ENCODE measurements around the gene TAL2. TPM values are rescaled to one million over a fixed set of nuclear protein-coding genes. Genes with fewer than 3 reads are reported as not detected.

Gene TAL2
- total and polyA plus RNA-seq, 10 of the 15 experiments (the other 5 are each of a cell fraction or from before 2014, with no cell fraction given), result 0.16 to 0.51 (median 0.34) TPM; not detected in 1

DNA sequence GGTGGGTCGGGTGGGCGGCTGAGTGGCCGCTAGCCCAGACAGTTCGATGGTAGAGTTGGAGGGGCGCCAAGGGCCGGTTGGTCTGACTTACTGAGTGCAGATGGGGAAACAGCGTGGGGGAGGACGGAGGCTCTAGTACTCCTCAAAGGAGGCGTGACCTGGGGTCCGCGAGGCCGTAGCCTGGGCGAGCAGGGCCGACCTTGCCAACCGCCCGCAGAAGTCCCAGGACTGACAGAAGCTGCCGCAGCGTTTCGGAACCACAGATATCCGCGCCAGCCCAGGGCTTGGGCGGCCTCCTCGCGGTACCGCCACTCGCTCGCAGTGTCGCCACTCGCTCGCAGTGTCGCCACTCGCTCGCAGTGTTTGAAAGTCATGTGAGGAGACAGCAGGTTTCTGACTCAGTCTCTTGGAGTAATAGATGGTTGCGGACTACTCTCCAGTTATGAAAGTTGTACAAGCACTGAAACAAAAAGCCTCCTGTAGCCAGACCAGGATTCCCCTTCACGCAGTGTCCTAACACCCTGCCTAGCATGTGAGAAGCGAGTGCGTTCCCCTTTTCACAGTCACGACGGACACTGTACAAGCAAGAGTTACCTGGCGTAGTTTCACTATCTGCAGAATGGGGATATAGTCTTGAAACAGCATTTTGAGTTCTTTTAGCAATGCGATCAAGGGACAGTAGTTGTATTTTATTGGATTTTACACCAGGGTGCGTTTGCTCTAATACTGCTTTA is 32.8 kb downstream of the TAL2 start (continued):
- TF ChIP-seq, protein P1, sequence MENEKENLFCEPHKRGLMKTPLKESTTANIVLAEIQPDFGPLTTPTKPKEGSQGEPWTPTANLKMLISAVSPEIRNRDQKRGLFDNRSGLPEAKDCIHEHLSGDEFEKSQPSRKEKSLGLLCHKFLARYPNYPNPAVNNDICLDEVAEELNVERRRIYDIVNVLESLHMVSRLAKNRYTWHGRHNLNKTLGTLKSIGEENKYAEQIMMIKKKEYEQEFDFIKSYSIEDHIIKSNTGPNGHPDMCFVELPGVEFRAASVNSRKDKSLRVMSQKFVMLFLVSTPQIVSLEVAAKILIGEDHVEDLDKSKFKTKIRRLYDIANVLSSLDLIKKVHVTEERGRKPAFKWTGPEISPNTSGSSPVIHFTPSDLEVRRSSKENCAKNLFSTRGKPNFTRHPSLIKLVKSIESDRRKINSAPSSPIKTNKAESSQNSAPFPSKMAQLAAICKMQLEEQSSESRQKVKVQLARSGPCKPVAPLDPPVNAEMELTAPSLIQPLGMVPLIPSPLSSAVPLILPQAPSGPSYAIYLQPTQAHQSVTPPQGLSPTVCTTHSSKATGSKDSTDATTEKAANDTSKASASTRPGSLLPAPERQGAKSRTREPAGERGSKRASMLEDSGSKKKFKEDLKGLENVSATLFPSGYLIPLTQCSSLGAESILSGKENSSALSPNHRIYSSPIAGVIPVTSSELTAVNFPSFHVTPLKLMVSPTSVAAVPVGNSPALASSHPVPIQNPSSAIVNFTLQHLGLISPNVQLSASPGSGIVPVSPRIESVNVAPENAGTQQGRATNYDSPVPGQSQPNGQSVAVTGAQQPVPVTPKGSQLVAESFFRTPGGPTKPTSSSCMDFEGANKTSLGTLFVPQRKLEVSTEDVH (IDR thresholded peaks at IDR 0.05; ENCODE audit: low read depth, partially characterized antibody), result no peak
- TF ChIP-seq, protein P2, sequence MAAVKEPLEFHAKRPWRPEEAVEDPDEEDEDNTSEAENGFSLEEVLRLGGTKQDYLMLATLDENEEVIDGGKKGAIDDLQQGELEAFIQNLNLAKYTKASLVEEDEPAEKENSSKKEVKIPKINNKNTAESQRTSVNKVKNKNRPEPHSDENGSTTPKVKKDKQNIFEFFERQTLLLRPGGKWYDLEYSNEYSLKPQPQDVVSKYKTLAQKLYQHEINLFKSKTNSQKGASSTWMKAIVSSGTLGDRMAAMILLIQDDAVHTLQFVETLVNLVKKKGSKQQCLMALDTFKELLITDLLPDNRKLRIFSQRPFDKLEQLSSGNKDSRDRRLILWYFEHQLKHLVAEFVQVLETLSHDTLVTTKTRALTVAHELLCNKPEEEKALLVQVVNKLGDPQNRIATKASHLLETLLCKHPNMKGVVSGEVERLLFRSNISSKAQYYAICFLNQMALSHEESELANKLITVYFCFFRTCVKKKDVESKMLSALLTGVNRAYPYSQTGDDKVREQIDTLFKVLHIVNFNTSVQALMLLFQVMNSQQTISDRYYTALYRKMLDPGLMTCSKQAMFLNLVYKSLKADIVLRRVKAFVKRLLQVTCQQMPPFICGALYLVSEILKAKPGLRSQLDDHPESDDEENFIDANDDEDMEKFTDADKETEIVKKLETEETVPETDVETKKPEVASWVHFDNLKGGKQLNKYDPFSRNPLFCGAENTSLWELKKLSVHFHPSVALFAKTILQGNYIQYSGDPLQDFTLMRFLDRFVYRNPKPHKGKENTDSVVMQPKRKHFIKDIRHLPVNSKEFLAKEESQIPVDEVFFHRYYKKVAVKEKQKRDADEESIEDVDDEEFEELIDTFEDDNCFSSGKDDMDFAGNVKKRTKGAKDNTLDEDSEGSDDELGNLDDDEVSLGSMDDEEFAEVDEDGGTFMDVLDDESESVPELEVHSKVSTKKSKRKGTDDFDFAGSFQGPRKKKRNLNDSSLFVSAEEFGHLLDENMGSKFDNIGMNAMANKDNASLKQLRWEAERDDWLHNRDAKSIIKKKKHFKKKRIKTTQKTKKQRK (IDR thresholded peaks at IDR 0.05; ENCODE audit: low read depth, low read length), result no peak
- no peak for TF ChIP-seq RCOR1 (conservative IDR thresholded peaks at IDR 0.05; ENCODE audit: low read depth, low read length)
- TF ChIP-seq NBN (IDR thresholded peaks at IDR 0.05), result no peak
- TF ChIP-seq, protein P3, sequence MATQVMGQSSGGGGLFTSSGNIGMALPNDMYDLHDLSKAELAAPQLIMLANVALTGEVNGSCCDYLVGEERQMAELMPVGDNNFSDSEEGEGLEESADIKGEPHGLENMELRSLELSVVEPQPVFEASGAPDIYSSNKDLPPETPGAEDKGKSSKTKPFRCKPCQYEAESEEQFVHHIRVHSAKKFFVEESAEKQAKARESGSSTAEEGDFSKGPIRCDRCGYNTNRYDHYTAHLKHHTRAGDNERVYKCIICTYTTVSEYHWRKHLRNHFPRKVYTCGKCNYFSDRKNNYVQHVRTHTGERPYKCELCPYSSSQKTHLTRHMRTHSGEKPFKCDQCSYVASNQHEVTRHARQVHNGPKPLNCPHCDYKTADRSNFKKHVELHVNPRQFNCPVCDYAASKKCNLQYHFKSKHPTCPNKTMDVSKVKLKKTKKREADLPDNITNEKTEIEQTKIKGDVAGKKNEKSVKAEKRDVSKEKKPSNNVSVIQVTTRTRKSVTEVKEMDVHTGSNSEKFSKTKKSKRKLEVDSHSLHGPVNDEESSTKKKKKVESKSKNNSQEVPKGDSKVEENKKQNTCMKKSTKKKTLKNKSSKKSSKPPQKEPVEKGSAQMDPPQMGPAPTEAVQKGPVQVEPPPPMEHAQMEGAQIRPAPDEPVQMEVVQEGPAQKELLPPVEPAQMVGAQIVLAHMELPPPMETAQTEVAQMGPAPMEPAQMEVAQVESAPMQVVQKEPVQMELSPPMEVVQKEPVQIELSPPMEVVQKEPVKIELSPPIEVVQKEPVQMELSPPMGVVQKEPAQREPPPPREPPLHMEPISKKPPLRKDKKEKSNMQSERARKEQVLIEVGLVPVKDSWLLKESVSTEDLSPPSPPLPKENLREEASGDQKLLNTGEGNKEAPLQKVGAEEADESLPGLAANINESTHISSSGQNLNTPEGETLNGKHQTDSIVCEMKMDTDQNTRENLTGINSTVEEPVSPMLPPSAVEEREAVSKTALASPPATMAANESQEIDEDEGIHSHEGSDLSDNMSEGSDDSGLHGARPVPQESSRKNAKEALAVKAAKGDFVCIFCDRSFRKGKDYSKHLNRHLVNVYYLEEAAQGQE (IDR thresholded peaks at IDR 0.05; ENCODE audit: low read depth, low read length), result no peak
- no peak for TF ChIP-seq TBL1XR1 (IDR thresholded peaks at IDR 0.05; ENCODE audit: low read depth, low read length)
- TF ChIP-seq SPI1 (IDR thresholded peaks at IDR 0.05; ENCODE audit: borderline replicate concordance, insufficient read depth, low read depth, low read length), result peak; percentile 55; the same call in 1 of the 2 replicates
- no peak for TF ChIP-seq TCF3 (IDR thresholded peaks at IDR 0.05; ENCODE audit: borderline replicate concordance, insufficient read depth, low read depth, low read length)
- no peak for TF ChIP-seq EP300 (IDR thresholded peaks at IDR 0.05; ENCODE audit: borderline replicate concordance in 1 of 2, control insufficient read depth in 1 of 2, low read depth in 2 of 2, low read length in 2 of 2)
- TF ChIP-seq, protein P4, sequence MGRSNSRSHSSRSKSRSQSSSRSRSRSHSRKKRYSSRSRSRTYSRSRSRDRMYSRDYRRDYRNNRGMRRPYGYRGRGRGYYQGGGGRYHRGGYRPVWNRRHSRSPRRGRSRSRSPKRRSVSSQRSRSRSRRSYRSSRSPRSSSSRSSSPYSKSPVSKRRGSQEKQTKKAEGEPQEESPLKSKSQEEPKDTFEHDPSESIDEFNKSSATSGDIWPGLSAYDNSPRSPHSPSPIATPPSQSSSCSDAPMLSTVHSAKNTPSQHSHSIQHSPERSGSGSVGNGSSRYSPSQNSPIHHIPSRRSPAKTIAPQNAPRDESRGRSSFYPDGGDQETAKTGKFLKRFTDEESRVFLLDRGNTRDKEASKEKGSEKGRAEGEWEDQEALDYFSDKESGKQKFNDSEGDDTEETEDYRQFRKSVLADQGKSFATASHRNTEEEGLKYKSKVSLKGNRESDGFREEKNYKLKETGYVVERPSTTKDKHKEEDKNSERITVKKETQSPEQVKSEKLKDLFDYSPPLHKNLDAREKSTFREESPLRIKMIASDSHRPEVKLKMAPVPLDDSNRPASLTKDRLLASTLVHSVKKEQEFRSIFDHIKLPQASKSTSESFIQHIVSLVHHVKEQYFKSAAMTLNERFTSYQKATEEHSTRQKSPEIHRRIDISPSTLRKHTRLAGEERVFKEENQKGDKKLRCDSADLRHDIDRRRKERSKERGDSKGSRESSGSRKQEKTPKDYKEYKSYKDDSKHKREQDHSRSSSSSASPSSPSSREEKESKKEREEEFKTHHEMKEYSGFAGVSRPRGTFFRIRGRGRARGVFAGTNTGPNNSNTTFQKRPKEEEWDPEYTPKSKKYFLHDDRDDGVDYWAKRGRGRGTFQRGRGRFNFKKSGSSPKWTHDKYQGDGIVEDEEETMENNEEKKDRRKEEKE (IDR thresholded peaks at IDR 0.05), result no peak
- TF ChIP-seq YBX1 (IDR thresholded peaks at IDR 0.05), result no peak
- 0 out of 2 replicates have a peak, but pooled peaks have one; percentile 5 for TF ChIP-seq PAX5 (IDR thresholded peaks at IDR 0.05; ENCODE audit: borderline replicate concordance, low read depth, low read length)
- TF ChIP-seq PML (IDR thresholded peaks at IDR 0.05; ENCODE audit: low read length), result no peak
- no peak for TF ChIP-seq FOXK2 (IDR thresholded peaks at IDR 0.05)
- no peak for TF ChIP-seq YY1 (IDR thresholded peaks at IDR 0.05; ENCODE audit: low read depth, low read length)
- no peak for TF ChIP-seq NFIC (IDR thresholded peaks at IDR 0.05; ENCODE audit: low read depth, low read length)
- TF ChIP-seq JUNB (IDR thresholded peaks at IDR 0.05), result no peak
